NCI-H2029 treated with DMSO at 0.1 percent for 48 hours (cell line): ENCODE measurements around the gene GABRR3.
"Not testable (repeated sequence)": the region's sequence is repeated elsewhere in the genome, so short reads cannot be mapped to it uniquely, and the experiment has no call there.

ENCODE experiments used
- DNase-seq: peaks from one replicate; lab custom pipeline; 2025; lab: John Stamatoyannopoulos, UW

Gene GABRR3

GRCh38 chr3:98021830-98022560 is 13.1 kb downstream of the GABRR3 start:
- DNase-seq: no peak

GRCh38 chr3:98020412-98020811 is 14.7 kb downstream of the GABRR3 start:
- no peak for DNase-seq

- DNase-seq: no peak
These were observed 16.8 kb downstream of the GABRR3 start for GRCh38 chr3:98018301-98018700.

GRCh38 chr3:98014268-98014585 is 20.9 kb downstream of the GABRR3 start:
- DNase-seq: no peak

GRCh38 chr3:98013411-98014267 is 21.5 kb downstream of the GABRR3 start:
- no peak for DNase-seq

GRCh38 chr3:98012979-98013378 is 22.1 kb downstream of the GABRR3 start:
- no peak for DNase-seq

- DNase-seq: not testable (repeated sequence)
These were observed 24.1 kb downstream of the GABRR3 start for GRCh38 chr3:98010883-98011449.

GRCh38 chr3:98010194-98010882 is 24.8 kb downstream of the GABRR3 start:
- DNase-seq: no peak

- DNase-seq: no peak
These were observed 26.3 kb downstream of the GABRR3 start for GRCh38 chr3:98008855-98009254.

GRCh38 chr3:98005438-98005837 is 29.7 kb downstream of the GABRR3 start:
- DNase-seq: no peak

GRCh38 chr3:98004721-98005120 is 30.4 kb downstream of the GABRR3 start:
- DNase-seq: no peak

- DNase-seq: no peak
These were observed 31.7 kb downstream of the GABRR3 start for GRCh38 chr3:98003306-98003969.

GRCh38 chr3:98002717-98003116 is 32.4 kb downstream of the GABRR3 start:
- no peak for DNase-seq

GRCh38 chr3:97999994-98000393 is 35.1 kb downstream of the GABRR3 start:
- no peak for DNase-seq

GRCh38 chr3:97999103-97999502 is 36.0 kb downstream of the GABRR3 start:
- no peak for DNase-seq

GRCh38 chr3:97996988-97997387 is 38.1 kb downstream of the GABRR3 start:
- no peak for DNase-seq

GRCh38 chr3:97994328-97994945 is 40.7 kb downstream of the GABRR3 start:
- no peak for DNase-seq

- DNase-seq: no peak
These were observed 41.6 kb downstream of the GABRR3 start for GRCh38 chr3:97993526-97993925.

GRCh38 chr3:97992547-97993173 is 42.5 kb downstream of the GABRR3 start:
- DNase-seq: no peak

GRCh38 chr3:97991293-97991682 is 43.8 kb downstream of the GABRR3 start:
- DNase-seq: no peak
